Stimulated activated CD8-positive, alpha-beta memory T cell treated with anti-CD3 and anti-CD28 coated beads, Interleukin-15, amount 100 ng/mL, for 1 hour (primary cell): ENCODE data around the gene C5orf46.
"Not testable (repeated sequence)": the region's sequence is repeated elsewhere in the genome, so short reads cannot be mapped to it uniquely, and the experiment has no call there.

Experiments
- DNase-seq: peaks from one replicate; pipeline ENCODE4 v3.0.0-alpha.2; 2020; ENCODE audit warnings: low read depth

Gene C5orf46

GRCh38 chr5:147906326-147907095, at the start of gene C5orf46:
Gene C5orf46 (minus strand): TSS chr5:147906538. CDS start chr5:147906501, 37 bp downstream.
- DNase-seq: no peak

GRCh38 chr5:147954971-147955370, 48.6 kb upstream of the C5orf46 start:
- DNase-seq: no peak

GRCh38 chr5:147949711-147950573, 43.6 kb upstream of the C5orf46 start:
- DNase-seq: no peak

GRCh38 chr5:147946658-147947274, 40.4 kb upstream of the C5orf46 start:
- not testable (repeated sequence) for DNase-seq

- DNase-seq: no peak
Observed at GRCh38 chr5:147939431-147940114, 33.2 kb upstream of the C5orf46 start.

GRCh38 chr5:147935032-147935431, 28.7 kb upstream of the C5orf46 start:
- no peak for DNase-seq

GRCh38 chr5:147930769-147931168, 24.4 kb upstream of the C5orf46 start:
- no peak for DNase-seq

- DNase-seq: no peak
Observed at GRCh38 chr5:147927901-147928300, 21.6 kb upstream of the C5orf46 start.

- DNase-seq: no peak
Observed at GRCh38 chr5:147925020-147925419, 18.7 kb upstream of the C5orf46 start.

- no peak for DNase-seq
Observed at GRCh38 chr5:147921136-147921535, 14.8 kb upstream of the C5orf46 start.

GRCh38 chr5:147920420-147921030, 14.2 kb upstream of the C5orf46 start:
- no peak for DNase-seq

GRCh38 chr5:147918899-147919298, 12.6 kb upstream of the C5orf46 start:
- DNase-seq: no peak

- no peak for DNase-seq
Observed at GRCh38 chr5:147918101-147918685, 11.9 kb upstream of the C5orf46 start.

GRCh38 chr5:147913786-147914185, 7.4 kb upstream of the C5orf46 start:
- DNase-seq: no peak

GRCh38 chr5:147912011-147912410, 5.7 kb upstream of the C5orf46 start:
- no peak for DNase-seq

- DNase-seq: no peak
Observed at GRCh38 chr5:147911427-147911826, 5.1 kb upstream of the C5orf46 start.

GRCh38 chr5:147904110-147904509, 2.2 kb downstream of the C5orf46 start:
- no peak for DNase-seq

- no peak for DNase-seq
Observed at GRCh38 chr5:147902609-147903115, 3.7 kb downstream of the C5orf46 start.

- no peak for DNase-seq
Observed at GRCh38 chr5:147901599-147902039, 4.7 kb downstream of the C5orf46 start.

GRCh38 chr5:147898875-147899401, 7.4 kb downstream of the C5orf46 start:
- no peak for DNase-seq

- DNase-seq: no peak
Observed at GRCh38 chr5:147895864-147896263, 10.5 kb downstream of the C5orf46 start.
